BJ (cell line): ENCODE data around the gene MFAP1. TPM values are rescaled to one million over a fixed set of nuclear protein-coding genes. Genes with fewer than 3 reads are reported as not detected.

Source experiments
- CTCF ChIA-PET: fragments of 350-600 bp; formaldehyde crosslinking; extraction: SDS; loops from one replicate; lab custom pipeline; 2021; ENCODE audit warnings: antibody characterized with exemption, inconsistent platforms; lab: Yijun Ruan, JAX
- POLR2A ChIA-PET: fragments of 300-600 bp; sonication (Branson Sonifier 250); formaldehyde crosslinking; extraction: SDS; loops from one replicate; lab custom pipeline; 2021; ENCODE audit warnings: antibody characterized with exemption; lab: Charles Lee
- DNase-seq: peaks from one replicate; pipeline ENCODE4 v3.0.0-alpha.2; 2011; ENCODE audit warnings: low read depth
- H3K27me3 ChIP-seq: 2 replicates; pipeline ENCODE4 v1.6.0; 2011; ENCODE audit warnings: low read length; ENCODE audit not compliant: control insufficient read depth, insufficient read depth
- H3K36me3 ChIP-seq: 2 replicates; pipeline ENCODE4 v1.5.1; 2011; ENCODE audit warnings: low read length; ENCODE audit not compliant: control insufficient read depth, insufficient read depth
- H3K4me3 ChIP-seq: 2 replicates; pipeline ENCODE4 v1.5.1; 2011; ENCODE audit warnings: low read depth, mild to moderate bottlenecking, control low read depth, low read length
- polyA plus RNA-seq: library from polyadenylated mRNA; depleted of rRNA; stranded (reverse); fragments of >200 nt; gene quantifications from 2 replicates; pipeline ENCODE4 v1.2.3, GENCODE V29; 2011; rRNA removed
- small RNA-seq: library from RNA; depleted of rRNA; stranded (forward); fragments of <200 nt; gene quantifications from one replicate; pipeline ENCODE3, GENCODE V24; 2012; ENCODE audit warnings: low replicate concordance, low read depth; ENCODE audit not compliant: insufficient read length
- TF ChIP-seq, protein P1 (sequence below): IDR thresholded peaks from 2 replicates; pipeline ENCODE4 v1.5.1; 2011; ENCODE audit warnings: low read depth, mild to moderate bottlenecking, control low read depth, inconsistent platforms, low read length, moderate library complexity; ENCODE audit not compliant: insufficient read depth

Gene MFAP1
- polyA plus RNA-seq, 1 experiment: 13.1 TPM

DNA sequence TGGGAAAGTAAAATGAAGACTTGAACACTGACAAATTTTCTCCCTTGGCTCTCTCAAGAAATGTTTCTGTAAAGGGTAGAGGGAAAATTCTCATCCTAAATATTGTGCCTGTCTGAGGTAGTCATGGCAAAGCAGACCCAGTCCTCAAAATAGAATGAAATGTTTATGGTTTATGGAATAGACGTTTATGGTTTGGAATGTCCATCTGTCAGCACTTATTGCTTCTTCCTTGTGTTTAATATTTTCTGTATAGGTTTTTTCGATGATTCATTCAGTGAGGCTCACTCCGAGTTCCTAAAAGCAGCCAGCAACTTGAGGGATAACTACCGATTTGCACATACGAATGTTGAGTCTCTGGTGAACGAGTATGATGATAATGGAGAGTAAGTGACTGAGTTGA, 61.7 kb downstream of the MFAP1 start:
- ChIA-PET POLR2A (no interaction called here), CTCF (no interaction called here)
- Histone ChIP-seq H3K27me3 (no peaks in the 10 kb centered on the region), H3K36me3 (peaks cover 7% of the 10 kb centered on the region), H3K4me3 (no peak overlapping the region)
- no peak for DNase-seq
- TF ChIP-seq, protein P1, sequence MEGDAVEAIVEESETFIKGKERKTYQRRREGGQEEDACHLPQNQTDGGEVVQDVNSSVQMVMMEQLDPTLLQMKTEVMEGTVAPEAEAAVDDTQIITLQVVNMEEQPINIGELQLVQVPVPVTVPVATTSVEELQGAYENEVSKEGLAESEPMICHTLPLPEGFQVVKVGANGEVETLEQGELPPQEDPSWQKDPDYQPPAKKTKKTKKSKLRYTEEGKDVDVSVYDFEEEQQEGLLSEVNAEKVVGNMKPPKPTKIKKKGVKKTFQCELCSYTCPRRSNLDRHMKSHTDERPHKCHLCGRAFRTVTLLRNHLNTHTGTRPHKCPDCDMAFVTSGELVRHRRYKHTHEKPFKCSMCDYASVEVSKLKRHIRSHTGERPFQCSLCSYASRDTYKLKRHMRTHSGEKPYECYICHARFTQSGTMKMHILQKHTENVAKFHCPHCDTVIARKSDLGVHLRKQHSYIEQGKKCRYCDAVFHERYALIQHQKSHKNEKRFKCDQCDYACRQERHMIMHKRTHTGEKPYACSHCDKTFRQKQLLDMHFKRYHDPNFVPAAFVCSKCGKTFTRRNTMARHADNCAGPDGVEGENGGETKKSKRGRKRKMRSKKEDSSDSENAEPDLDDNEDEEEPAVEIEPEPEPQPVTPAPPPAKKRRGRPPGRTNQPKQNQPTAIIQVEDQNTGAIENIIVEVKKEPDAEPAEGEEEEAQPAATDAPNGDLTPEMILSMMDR: no peak

Small RNAs within 50 kb of the gene (small RNA-seq; reads per million reads assigned to genes)
- not detected for gene MIR1282
- gene RF00019: not detected

Other genes with a start within 250 kb of the MFAP1 start
- gene PPIP5K1, start 234.5 kb downstream of the MFAP1 start, polyA plus RNA-seq: 24.1 and 29.2 TPM in 2 replicates
- gene CKMT1B, start 230.7 kb downstream of the MFAP1 start, polyA plus RNA-seq: 0.12 and 0.25 TPM in 2 replicates
- not detected in 2 replicates for gene STRC, start 205.9 kb downstream of the MFAP1 start, polyA plus RNA-seq
- gene CATSPER2, start 175.8 kb downstream of the MFAP1 start, polyA plus RNA-seq: 1.1 and 1.9 TPM in 2 replicates
- gene CKMT1A, start 130.8 kb downstream of the MFAP1 start, polyA plus RNA-seq: 0.17 TPM in 1 of 2 replicates, not detected in the other
- gene PDIA3, start 78.3 kb downstream of the MFAP1 start, polyA plus RNA-seq: 199 and 425 TPM in 2 replicates
- 1.2 and 2.0 TPM in 2 replicates for gene ELL3, start 47.7 kb downstream of the MFAP1 start, polyA plus RNA-seq
- gene SERF2, start 32.4 kb downstream of the MFAP1 start, polyA plus RNA-seq: 848 and 929 TPM in 2 replicates
- gene SERINC4, start 24.5 kb downstream of the MFAP1 start, polyA plus RNA-seq: 0.04 TPM in 1 of 2 replicates, not detected in the other
- gene HYPK, start 24.1 kb downstream of the MFAP1 start, polyA plus RNA-seq: 3.4 and 7.8 TPM in 2 replicates
- 1.5 and 3.4 TPM in 2 replicates for gene WDR76, start 2.3 kb upstream of the MFAP1 start, polyA plus RNA-seq